ENCODE measurements around the gene TLE4.

Gene TLE4

DNA sequence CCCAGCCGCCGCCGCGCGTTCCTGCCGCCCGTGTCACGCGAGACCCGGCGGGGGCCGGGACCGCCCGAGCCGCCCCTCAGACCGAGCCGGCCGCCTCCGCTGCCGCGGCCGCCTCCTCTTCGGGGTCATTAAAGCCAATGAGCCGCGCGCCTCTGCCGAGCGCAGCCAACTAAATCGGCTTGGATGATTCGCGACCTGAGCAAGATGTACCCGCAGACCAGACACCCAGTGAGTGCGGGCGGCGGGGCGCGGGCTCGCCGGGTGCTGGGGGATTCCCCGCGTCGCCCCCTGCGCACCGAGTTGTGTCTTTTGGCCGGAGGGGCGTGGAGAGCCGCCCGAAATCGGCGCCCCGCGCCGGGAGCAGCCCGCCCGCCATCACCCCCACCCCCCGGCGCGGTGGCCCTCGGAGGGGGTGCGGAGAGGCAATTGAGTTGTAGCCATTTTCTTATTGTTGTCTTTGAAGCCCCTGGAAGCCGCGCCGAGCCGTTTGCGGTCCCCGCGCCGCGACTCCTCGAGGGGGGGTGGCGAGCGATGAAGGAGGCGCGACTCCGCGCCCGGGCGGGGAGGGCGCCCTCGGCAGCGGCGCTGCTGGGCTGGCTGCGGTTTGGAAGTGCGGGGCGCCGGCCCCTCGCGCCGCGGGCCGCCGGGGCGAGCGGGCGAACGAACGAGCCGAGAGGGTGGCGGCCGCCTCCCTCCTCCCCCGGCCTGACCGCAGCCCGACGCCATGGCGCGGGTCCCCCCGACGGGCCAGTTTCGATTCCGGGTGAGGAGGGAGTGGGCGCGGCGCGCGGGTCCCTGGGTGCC lies 1.0 kb downstream of the TLE4 start:
- peak; percentile 68 for DNase-seq

DNA sequence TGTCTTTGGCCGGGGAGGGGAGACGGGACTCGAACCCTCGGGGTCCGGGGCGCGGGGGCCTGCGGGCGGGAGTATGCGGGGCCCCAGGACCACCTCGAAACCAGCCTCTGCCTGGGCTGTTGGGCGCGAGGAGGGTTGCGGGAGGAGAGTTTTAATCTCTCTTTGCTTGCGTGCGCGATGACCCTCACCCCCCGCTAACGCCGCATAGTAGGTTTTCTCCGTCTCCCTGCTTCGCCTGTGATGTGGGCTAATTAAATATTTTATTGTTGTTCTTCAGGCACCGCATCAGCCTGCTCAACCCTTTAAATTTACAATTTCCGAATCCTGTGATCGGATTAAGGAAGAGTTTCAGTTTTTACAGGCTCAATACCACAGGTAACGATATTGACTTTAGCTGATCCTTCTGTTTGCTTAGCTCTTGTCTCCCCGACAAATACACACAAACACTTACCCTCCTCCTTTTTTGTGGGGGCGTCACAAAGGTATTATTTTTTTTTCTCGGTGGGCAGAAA lies 1.7 kb downstream of the TLE4 start:
- DNase-seq, result peak; percentile 53

DNA sequence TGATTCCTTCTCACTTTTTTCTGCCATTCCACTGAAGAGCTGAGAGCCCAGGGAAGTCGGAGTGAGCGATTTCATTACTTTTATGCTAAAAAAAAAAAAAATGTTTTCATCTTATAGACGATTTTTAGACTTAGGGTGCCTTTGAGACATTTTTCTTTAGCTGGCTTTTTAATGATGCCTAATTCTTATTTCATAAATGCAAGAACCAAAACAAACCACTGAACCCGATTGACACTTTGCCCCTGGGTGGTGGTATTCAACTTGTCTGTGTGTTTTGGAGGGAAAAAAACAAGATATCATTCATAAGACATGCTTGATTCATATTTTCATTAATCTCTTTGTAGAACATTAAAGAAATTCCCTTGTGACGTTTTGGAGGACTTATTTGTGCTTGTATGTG lies 2.4 kb downstream of the TLE4 start:
- peak; percentile 42 for DNase-seq

DNA sequence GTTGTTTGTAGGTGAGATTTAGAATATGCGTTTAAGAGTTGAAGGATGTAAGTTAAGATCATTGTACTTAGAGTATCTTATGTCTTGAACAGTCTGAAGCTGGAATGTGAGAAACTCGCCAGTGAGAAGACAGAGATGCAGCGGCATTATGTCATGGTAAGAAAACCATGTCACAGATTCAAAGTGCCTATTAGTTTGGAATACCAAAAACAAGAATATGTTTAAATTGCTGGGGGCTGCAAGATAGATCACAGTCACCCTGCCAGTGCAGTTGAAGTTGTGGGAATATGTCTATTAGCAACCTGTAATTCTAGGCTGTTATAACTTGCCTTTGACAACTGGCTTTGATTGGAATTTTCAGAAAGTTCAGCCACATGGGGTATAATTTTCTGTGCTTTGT lies 3.0 kb downstream of the TLE4 start:
- peak; percentile 26 for DNase-seq

DNA sequence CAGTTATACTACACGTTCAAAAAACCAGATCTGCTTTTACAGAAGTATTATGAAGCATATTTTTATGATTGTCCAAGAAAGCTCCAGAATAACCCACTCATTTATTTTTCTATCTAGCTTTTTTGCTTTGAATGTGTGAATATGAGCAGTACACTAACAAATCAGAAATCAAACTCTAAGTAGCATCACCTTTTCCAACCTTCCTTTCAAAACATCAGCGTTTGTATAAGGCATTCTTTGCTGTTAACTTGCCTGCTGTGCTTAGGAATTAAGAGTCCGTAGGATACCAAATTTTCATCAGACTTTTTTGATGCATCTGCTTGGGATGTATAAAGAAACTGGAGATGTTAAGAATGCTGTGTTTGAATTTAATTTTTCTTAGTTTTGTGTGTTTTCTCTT lies 3.8 kb downstream of the TLE4 start:
- DNase-seq, result no peak

DNA sequence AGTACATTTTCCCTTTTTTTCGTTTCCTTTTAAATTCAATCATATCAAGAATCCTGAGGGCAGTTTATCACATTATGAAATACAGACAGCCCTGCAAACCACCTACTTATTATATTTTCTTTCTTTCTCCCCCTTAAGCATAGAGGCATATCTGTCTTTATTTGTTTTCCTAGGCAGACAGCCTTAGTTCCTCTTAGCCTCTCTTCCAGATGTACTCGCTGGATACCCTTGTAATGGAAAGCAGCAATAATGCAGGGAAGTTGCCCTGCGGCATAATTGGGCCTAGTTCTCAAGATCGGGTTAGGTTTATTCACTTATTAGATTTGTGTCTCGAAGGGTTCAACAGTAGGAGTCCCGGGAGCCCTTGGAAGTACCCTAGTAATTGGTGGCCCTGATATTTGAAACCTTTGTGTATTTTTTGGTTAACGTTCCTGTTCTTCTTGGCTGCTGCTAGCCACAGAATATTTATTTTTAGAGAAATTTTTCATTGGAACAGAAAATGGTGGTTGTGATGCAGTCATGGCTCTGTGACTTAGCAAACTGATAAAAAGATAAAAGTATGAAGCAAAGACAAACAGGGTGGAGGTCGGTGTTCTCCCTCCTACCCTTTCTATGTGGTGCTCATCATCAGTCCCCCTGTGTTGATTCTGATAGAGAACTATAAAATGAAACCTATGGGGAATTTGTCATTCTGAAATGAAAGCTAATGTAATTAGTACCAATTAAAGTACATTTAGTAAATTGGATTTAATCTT lies 6.4 kb downstream of the TLE4 start:
- DNase-seq, result peak; percentile 30

DNA sequence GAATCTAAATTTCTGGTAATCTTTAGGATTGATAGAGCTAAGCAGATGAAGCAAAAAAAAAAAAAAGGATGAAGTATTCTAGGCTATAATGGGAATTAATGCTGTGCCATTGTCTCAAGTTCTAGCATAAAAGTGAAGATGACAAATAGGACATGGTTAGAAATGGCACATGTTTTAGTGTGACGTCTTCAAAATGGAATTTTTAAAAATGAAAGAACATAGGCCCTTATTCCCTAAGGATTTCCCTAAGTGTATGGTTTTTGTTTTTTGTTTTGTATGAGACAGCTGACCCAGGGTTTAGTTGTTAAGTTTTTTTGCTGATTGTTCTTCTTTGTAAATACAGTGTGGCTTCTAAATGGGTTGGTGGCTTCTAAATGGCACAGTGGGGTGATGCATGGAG lies 7.1 kb downstream of the TLE4 start:
- peak; percentile 19 for DNase-seq

DNA sequence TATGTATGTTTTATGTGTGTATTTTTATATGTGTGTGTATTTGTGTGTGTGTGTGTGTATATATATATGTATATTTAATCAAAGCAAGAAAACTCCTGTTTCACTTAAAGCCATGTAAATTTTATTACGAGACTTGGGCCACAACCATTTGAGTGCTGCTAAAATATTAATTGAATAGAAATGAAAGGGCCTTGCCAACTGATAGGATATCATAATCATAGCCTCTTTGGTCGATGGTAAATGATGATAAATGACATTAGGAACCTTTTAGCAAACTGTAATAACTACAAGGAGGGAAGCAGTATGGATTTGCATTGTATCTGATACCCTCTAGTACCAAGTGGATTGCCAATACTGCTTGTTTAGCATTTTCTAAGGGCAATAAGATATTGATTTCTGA lies 7.9 kb downstream of the TLE4 start:
- no peak for DNase-seq

DNA sequence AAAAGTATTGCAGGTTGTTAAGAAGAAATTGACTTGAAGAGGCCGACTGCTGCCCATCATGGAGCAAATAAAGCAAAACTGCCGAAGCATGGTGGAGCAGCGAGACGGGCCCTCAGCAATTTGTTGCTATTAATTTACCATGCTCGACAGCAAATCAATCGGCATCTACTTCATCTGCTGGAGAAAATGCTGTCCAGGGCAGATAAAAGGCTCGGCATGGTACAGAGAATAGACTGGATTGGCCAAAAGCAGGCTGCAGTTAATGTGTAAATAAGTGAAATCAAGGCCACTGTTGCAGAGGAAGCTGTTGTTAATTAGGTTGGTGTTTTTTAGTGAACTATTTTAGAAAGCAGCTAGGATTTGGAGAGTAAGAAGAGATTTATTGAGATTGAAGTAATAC lies 8.3 kb downstream of the TLE4 start:
- DNase-seq, result peak; percentile 66

DNA sequence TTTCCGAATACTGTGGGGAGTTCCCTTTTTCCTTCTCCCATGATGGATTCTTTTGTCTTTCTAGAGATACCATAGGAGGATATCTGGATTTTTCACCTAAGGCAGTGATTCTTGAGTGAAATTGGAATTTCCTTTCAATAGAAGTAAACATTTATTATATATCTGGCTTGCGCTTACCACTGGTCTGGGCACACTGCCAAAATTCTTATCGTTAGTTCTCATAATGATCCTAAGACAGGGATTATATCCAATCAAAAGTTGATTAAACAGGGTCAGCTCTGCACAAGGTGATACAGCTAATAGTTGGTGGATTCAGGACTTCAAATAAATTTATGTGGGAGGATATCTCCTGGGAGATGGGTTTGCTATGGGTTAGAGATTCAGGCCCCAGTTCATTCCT lies 9.6 kb downstream of the TLE4 start:
- DNase-seq, result no peak

DNA sequence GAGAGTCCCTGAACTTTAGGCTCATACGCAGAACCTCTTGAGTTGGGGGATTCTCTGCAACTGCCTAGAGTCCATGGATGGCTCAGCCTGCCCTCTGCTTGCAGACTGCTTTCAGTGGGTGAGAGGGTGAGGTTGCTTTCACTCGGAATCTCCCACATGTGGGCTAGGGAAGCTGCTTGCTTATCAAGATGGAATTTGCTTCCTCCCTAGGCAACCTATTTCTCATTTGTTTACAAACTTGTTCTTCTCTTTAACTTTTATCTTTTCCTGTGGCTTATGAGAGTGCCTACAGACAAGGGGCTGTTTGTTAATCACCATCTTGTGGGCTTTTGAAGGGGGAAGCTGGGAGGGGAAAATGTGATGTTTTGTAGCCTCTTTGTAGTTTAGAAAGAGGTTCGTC lies 10.0 kb downstream of the TLE4 start:
- DNase-seq, result no peak

DNA sequence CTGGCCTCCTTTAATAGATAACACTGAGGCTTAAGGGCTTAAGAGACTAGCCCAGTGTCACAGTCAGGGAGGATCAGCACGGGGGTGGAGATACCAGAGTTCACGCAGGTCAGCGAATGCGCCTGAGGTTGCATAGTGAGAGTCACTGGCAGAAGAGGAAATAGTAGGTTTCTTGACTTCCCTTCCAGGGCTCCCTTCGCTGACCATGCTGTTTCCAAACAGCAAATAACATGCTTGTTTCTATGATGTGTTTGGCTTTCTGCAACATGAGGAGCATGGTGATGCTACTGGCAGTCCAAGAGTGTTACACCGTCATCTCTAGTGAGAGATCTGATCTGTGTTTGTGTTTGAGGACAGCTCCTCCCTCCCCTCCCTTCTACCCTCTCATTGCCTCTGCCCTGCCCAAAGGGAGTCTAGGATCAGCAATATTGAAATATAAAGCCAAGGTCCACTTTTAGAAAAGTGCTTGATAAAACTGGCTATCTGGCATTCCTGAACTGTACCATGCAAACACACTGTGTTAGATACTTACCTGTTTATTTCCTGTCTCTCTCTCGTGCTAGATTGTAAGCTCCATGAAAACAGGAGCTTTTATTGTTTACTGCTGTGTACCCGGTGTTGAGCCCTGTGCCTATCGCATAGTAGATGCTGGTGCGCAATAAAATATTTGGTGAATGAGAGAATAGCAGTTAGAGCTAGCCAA lies 12.3 kb downstream of the TLE4 start:
- no peak for DNase-seq

DNA sequence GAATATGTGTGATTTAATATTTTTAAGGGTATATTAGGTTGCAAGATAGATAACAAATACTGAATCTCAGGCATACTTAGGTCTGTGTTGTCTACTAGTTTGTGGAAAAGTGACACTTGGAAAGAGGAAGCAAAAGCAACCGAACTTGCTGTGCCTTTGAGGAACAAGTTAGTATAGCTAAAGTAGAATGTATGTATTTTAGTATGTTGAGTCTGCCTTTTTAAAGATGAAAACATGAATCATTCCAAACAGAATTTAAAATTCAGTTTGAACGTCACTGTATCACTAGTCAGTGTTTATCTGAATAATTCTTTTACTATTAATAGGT lies 12.9 kb downstream of the TLE4 start:
- DNase-seq, result no peak

DNA sequence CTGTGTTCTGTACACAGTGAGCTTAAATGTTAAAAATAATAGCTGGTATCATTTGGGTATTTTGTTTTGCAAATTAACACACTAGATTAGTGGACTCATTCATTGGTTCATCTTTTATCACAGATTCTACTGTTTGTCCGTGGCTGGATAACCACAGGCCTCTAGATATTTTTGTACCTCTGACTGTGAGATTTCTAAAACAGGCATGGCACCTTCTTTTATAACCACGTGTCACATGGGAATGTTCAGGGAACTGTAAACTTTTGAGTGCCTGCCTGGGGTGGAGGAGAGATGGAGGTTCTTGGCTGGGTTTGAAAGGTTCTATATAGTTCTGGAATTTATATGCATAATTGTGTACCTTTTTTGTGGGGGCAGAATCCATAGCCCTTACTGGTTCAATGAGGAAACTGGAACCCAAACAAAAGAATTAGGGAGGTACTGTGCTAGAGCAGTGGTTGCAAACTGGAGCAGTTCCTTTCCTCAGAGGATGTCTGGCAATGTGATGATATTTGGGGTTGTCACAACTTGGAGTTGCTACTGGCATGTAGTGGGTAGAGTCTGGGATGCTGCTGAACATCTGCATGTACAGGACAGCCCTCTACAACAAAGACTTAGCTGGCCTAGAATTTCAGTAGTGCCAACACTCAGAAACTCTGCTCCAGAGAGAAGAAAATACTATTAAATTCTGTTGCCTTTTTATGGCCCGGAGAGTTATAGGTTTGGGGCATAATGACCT lies 16.9 kb downstream of the TLE4 start:
- no peak for DNase-seq

DNA sequence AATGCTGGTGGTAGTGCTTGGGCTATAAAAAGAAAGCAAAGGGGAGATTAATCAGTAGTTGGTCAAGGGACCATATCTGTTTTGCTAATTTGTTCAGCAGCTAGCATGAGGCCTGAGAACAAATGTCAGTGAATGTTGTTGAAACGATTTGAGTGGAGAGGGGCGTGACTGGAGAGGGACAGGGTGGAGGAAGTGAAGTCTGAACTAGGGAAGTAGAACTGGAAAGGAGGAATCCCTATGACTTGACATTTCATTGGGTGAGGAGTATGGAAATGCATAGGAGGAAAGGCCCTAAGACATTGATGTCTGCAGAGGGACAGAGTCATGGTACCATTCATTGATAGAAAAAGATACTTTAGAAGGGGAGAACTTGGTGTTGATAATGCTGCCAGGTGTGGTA lies 19.7 kb downstream of the TLE4 start:
- no peak for DNase-seq

DNA sequence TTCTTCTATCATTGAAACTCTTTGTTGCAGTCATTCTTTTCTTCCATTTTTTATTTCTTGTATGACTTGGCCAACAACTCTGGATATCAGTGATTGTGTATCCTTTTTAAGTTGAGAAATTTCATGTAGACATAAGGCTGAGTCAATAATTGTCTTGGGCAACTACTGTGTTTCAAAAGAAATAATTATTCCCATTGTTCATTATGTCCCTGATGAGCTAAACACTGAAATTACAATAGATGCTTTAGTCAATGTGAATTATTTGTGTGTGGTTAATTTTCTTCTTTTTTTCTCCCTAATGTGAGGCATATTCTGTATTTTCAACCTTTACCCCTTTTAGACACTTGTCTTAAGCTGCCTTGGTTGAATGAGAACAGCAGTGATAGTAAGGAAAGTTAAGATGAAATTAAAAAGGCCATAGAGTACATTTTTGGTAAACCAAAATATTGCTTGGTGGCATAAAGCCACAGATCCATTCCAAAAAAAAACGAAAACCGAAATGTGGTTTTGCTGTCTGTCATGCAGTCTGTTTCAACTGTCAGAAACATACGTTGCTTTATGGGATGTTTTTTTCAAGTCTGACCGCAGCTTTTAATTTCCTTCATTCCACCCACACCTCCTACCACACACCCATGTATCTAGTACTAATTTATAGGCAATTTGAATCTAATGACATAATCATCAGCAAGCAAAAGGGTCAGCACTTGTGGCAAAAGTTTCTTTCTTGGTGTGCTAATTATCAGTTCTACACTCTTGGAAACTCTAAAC lies 21.1 kb downstream of the TLE4 start:
- DNase-seq, result no peak

DNA sequence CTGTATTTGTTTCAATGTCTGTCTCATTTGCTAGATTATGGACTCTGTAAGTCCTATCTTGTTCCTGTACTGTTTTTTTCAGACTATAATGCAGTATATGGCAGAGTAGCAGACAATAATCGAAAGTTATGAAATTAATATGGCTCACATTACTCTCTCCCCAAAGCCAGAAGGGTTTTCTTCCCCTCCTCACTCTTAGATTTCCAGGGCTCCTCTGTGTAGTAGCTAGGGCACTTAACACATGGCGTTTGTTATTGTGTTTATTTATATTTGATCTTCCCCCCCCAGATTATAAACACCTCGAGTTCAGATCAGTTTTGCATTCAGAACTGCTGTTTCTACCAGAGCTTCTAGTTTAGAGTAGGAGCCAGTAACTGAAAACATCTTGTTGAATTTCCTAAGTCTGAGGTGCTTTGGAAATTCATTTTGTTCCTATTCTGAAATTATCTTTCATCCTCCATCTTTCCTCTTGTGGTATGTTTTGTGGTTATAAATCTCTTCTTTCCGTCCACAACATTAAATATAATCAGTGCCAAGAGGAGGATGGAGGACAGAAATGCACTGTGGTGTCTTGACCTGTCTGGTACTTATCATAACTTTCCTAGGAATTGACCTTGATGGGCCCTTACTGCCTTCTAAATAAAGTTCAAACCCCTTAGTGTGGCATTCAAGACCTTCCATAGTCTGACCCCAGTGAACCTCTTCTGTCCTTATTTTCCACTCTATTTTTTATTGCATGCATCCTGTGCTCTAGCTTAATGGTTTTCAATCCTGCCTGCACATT lies 27.0 kb downstream of the TLE4 start:
- no peak for DNase-seq

DNA sequence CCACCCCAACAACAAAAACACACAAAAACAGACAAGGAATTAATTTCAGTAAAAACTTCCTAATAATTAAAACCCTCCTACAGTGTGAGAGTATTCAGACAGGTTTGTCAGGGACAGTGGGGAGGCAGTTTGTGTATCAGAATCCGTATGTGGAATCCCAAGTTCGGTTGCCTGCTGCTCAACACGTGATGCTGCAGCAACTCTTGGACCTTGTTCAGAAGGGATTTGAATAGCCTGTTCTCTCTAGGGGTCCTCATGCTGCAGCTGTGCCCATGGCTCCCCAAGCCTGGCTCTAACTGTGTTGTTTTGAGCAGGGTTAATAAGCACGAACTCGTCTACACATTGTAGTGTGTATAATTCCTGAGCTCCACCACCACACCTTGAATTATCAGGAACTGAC lies 28.7 kb downstream of the TLE4 start:
- no peak for DNase-seq

DNA sequence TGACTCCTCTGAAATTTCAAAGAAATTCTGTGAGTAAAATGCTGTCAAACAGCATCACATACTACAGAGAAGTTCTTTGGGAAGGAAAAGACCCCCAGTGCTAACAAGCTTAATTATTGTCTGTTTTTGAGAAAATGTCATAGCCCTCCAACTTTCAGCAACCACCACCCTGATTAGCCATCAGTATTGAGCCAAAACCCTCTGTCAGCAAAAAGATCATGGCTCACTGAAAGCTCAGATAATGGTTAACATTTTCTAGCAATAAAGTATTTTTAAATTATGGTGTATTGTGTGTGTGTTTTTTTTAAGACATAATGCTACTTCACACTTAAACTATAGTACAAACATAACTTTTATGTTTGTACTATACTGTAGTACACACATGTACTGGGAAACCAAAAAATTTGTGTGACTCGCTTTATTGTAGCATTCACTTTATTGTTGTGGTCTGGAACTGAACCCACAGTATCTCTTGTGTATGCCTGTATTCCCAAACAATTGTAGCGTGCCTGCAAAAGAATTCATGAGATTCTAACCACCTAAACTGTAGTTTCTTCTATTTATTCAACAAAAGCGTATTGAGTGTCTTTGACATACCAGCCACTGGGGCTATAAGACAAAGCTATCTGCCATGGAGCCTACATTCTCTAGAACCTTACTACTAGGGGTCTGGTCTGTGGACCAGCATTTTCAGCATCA lies 31.6 kb downstream of the TLE4 start:
- DNase-seq, result no peak

DNA sequence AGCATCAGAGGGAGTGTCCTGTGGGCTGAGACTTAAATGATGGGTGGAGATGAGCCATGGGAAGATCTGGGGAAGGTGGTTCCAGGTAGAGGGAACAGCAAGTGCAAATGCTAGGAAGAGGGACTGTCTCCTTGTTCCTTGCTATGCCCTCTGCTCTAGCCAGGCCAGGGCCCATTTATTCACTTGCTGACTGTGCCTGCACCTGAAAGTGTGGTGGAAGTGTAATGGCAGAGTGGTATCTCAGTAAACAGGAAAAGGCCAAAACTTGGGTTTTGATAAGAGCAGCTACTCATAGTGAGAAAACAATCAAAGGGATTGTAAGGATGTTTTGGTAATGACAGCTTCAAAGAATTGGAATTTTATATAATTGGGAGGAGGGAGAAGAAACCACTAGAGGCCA lies 32.4 kb downstream of the TLE4 start:
- DNase-seq, result no peak
